Dendritic cell treated with granulocyte-macrophage colony-stimulating factor and Interleukin-4, amounts not matched to agents 40 ng/mL and 50 ng/mL, for 4 days (primary cell): Measurements from ENCODE around the gene IER5.

Source experiments
- H3K27ac Mint-ChIP-seq: one replicate; pipeline ENCODE4 v1.8.0; 2022; ENCODE audit warnings: mild to moderate bottlenecking, mixed read lengths
- H3K27me3 Mint-ChIP-seq: one replicate; pipeline ENCODE4 v1.8.0; 2022; ENCODE audit warnings: mild to moderate bottlenecking, mixed read lengths
- H3K36me3 Mint-ChIP-seq: one replicate; pipeline ENCODE4 v1.8.0; 2022; ENCODE audit warnings: low read depth, mixed read lengths
- H3K4me1 Mint-ChIP-seq: one replicate; pipeline ENCODE4 v1.8.0; 2022; ENCODE audit warnings: low read depth, mixed read lengths
- H3K4me3 Mint-ChIP-seq: one replicate; pipeline ENCODE4 v1.8.0; 2022; ENCODE audit warnings: mild to moderate bottlenecking, moderate library complexity, mixed read lengths
- H3K9me3 Mint-ChIP-seq: one replicate; pipeline ENCODE4 v1.8.0; 2022; ENCODE audit warnings: mixed read lengths
- intact Hi-C: fragments of 100-400 bp; cut with micrococcal nuclease; formaldehyde crosslinking; loops from one replicate; pipeline ENCODE4 v1.15.0; 2022

The IER5 gene

DNA sequence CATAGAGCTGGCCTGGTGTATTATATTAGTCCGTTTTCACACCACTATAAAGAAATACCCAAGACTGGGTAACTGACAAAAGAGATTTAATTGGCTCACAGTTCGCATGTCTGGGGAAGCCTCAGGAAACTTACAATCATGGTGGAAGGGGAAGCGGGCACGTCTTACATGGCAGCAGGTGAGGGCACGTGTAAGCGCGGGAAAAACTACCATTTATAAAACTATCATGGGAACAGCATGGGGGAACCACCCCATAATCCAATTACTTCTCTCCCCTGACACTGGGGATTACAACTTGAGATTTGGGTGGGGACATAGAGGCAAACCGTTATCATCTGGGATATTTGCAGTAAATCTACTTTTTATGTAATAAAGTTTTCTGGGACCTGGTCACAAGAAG is 6.8 kb downstream of the IER5 start:
- H3K27ac Mint-ChIP-seq, result no peak overlapping the region
- H3K27me3 Mint-ChIP-seq, result peaks cover 5% of the 10 kb centered on the region
- H3K4me1 Mint-ChIP-seq, result peaks cover 90% of the 10 kb centered on the region

DNA sequence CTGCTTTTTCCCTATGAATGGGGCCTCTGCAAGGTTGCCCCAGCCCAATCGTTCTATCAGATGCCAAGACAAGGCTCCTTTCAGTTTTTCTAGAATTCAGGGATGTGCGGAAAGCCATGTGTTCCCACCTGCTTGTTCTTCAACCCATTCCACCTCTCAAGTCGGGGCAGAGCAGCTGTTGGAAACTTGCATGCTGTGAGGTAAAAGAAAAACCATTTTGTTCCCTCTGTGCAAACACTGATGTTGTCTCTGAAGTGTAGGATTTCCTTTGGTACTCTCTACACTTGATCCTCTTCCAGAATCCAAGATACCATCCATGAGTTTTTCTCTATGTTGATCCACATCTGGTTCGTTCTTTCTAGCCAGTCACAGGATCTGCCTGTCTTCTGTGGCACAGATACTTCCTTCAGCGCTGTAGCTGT is 7.3 kb downstream of the IER5 start:
- Mint-ChIP-seq H3K36me3 (peaks cover 49% of the 10 kb centered on the region), H3K4me3 (no peak overlapping the region), H3K27me3 (peaks cover 5% of the 10 kb centered on the region), H3K4me1 (peaks cover 95% of the 10 kb centered on the region), H3K27ac (peak overlapping the region; percentile 65), H3K9me3 (no peaks in the 10 kb centered on the region)
- intact Hi-C loops, result no loop called here

More for the DNA sequence above, 6.8 kb downstream of the IER5 start:
- Mint-ChIP-seq H3K4me3 (no peak overlapping the region), H3K36me3 (peaks cover 54% of the 10 kb centered on the region), H3K9me3 (no peaks in the 10 kb centered on the region)
- intact Hi-C loops, result no loop called here

DNA sequence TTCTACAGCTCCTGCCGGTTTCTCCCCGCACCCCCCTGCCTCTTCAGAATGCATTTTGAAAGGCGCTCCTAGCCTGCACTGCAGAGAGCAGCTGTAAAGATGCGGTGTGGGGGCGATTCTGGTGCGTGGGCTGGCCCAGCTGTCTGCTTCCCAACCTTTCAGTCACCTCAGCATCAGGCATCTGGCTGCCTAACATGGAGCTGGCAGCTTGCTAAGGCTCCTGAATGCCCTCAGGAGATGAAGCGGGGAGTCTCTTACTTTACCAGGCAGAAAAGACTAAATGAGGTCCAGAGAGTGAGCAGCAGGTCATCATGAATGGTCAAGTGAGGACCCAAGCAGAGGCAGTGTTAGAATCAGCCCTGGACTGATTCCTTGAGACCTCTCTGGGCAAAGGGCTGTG is 8.7 kb downstream of the IER5 start:
- peaks cover 5% of the 10 kb centered on the region for H3K27me3 Mint-ChIP-seq
- peaks cover 95% of the 10 kb centered on the region for H3K4me1 Mint-ChIP-seq
- no peaks in the 10 kb centered on the region for H3K9me3 Mint-ChIP-seq
- no peak overlapping the region for H3K4me3 Mint-ChIP-seq
- intact Hi-C loops, result no loop called here
- H3K36me3 Mint-ChIP-seq, result peaks cover 34% of the 10 kb centered on the region
- no peak overlapping the region for H3K27ac Mint-ChIP-seq

DNA sequence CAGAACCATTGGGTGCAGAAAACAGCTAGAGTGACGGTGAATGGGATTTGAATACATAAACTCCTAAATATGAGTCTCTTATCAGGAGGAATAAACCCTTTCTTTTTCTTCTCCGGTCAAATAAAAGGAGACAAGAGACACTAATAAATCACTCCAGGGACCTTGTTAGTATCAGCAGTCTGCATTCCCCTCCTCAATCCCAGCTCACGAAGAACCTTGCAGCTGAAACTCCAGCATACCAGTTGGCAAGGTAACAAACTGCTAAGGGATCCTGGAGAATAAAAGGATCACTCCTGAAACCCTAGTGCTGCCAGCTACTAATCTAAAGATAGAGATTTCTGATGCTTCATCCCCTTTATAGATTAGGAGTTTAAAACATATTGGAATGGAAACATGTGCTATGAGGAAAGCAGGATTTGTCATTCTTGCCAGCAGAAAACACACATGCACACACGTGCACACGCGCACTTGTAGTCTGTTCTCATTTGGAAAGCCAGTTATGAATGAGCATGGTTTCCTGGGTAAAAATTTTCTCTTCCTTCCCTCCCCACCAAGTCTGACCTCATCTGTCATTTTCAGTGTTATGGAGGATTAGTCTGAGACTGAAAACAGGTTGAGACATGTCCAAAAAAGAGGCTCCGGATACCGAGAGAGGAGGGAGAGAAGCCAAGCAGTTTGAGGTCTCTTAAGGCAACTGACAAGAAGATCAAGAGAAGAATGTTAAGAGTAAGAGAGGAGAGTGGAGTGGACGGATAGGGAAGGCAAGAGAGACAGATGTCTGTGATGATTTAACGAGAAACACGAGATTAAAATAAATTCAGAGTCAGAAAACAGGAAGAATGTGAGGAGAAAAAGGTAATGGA is 10.9 kb downstream of the IER5 start:
- H3K36me3 Mint-ChIP-seq, result peaks cover 12% of the 10 kb centered on the region
- H3K9me3 Mint-ChIP-seq, result no peaks in the 10 kb centered on the region
- H3K27ac Mint-ChIP-seq, result peak overlapping the region; percentile 46
- H3K4me3 Mint-ChIP-seq, result no peak overlapping the region
- intact Hi-C loops, result no loop called here
- peaks cover 5% of the 10 kb centered on the region for H3K27me3 Mint-ChIP-seq
- peaks cover 97% of the 10 kb centered on the region for H3K4me1 Mint-ChIP-seq

DNA sequence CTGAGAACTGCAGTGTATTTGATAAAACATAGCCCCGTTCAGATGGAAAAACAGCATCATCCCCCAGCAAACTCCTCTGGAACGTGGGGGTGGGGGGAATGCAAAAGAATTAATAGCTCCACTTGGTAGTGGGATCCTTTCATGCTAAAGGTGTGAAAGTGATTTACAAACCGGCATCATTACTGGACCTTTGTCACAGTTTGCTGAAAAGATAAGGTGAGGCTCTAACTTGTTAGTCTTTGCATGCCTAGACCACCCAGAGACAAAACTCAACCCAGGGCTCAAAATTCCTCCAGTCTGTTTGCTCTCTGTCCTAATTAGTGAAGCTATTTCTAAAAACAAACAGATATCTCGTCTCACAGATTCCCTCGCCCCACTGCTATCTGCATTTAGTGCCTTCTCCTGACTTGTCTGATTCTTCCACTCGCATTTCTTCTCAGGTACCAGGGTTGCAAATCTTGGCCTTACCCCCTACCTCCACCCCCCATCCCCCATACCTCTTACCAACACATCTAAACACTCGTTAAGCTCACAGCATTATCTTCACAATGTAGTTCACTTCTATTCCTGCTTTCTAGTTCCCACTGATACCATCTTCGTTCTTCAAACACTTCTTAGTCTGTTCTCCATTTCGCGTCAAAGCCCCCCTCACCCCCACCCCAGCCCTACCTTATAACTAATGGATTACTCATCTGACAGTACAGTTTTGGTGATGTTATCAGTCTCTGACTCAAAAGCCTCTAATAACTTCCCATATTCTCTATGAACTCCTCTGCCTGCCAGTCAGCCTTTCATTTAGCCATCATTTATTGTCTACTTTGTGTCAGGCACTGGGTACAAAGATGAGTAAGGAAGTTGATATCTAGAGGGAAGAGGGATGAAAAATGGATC is 11.8 kb downstream of the IER5 start:
- Mint-ChIP-seq H3K27me3 (peaks cover 5% of the 10 kb centered on the region), H3K4me3 (no peak overlapping the region), H3K36me3 (peaks cover 4% of the 10 kb centered on the region), H3K4me1 (peaks cover 92% of the 10 kb centered on the region), H3K27ac (peak overlapping the region; percentile 46), H3K9me3 (no peaks in the 10 kb centered on the region)
- intact Hi-C loops, result no loop called here

DNA sequence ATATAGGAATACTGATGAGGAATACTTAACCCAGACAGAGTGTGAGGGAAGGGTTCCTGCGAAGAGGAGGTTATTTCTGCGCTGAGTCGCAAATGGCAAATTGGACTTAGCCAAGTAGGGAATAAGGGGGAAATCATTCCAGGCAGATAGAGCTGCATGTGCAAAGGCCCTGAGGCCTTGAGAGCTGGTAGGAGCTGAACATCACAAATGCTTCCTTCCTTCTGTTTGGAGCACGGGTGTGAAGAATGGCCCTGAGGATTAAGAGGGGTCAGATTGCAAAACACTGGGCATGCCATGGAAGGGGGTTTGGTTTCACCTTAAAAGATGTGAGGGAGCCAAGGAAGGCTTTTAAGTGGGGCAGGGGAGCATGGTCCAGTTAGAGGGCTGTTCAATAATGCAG is 12.4 kb downstream of the IER5 start:
- Mint-ChIP-seq H3K36me3 (no peaks in the 10 kb centered on the region), H3K4me1 (peaks cover 90% of the 10 kb centered on the region), H3K4me3 (no peak overlapping the region), H3K27me3 (peaks cover 8% of the 10 kb centered on the region), H3K9me3 (no peaks in the 10 kb centered on the region), H3K27ac (peak overlapping the region; percentile 31)
- intact Hi-C loops, result no loop called here

DNA sequence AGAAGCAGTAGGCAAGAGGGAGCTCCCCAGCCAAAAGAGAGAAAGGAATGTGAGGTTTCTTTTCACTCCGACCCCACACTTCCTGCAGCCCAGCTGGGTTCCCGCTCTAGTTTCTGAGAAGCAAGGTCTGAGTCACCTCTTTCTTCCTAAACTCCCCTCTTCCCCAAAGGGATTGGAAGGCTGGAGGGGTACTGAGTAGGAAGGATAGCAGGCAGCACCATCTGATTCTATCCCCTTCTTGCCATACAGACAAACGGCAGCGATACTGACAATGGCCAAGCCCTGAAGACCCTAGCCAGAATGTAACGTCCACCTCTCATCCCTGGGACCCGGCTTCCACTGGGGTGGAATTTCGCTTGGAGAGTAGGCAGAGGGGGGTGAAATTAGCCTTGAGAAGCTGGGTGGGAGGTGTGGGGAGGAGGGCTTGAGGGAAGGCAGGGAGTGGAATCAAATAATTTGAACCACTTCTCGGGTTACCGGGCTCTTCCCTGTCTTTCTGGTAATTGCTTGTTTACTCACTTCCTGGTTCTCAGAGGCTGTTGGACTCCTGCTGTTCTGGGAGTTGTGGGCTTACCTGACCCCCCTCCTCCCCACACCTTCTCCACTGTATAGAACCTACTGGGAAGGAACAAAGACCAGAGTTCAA is 13.2 kb downstream of the IER5 start:
- peaks cover 90% of the 10 kb centered on the region for H3K4me1 Mint-ChIP-seq
- peaks cover 12% of the 10 kb centered on the region for H3K27me3 Mint-ChIP-seq
- no peaks in the 10 kb centered on the region for H3K9me3 Mint-ChIP-seq
- intact Hi-C loops, result no loop called here
- no peak overlapping the region for H3K4me3 Mint-ChIP-seq
- peak overlapping the region; percentile 31 for H3K27ac Mint-ChIP-seq
- no peaks in the 10 kb centered on the region for H3K36me3 Mint-ChIP-seq

DNA sequence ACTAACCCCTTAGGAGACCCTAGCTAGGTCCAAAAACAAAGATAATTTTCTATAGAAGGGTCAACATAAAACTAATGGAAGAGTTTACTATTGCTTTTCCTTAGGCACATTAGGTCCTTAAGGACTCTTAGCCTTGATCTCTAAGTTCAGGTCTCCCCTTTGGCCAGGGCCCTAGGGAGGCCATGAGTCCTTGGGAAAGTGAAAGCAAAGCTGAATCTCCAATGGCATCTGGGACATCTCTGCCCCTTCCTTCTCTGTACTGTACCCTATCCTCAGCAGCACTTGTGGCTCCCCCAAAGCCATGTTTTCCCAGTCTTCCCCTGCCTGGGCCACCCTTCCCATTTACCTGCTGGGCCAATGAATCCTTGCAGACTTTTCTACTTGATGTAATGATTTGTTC is 14.3 kb downstream of the IER5 start:
- Mint-ChIP-seq H3K27me3 (peaks cover 17% of the 10 kb centered on the region), H3K27ac (no peak overlapping the region), H3K9me3 (no peaks in the 10 kb centered on the region), H3K4me1 (peaks cover 91% of the 10 kb centered on the region), H3K36me3 (no peaks in the 10 kb centered on the region), H3K4me3 (no peak overlapping the region)
- intact Hi-C loops, result no loop called here

DNA sequence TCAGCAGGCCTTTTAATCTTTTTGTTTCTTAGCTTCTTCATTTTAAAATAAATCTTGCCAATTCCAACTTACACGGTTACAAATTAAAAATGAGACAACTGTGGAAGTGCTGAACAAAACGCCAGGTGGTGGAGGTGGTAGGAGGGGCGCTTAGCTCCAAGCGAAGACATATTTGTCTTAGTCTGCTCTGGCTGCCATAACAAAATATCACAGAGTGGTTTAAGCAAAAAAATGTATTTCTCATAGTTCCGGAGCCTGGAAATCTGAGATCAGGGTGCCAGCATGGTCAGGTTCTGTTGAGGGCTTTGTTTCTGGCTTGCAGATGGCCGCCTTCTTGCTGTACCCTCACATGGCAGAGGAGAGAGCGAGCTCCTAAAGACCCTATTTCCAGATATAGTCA is 14.9 kb downstream of the IER5 start:
- Mint-ChIP-seq H3K4me1 (peaks cover 87% of the 10 kb centered on the region), H3K27me3 (peaks cover 23% of the 10 kb centered on the region), H3K4me3 (no peak overlapping the region), H3K27ac (no peak overlapping the region), H3K9me3 (no peaks in the 10 kb centered on the region), H3K36me3 (no peaks in the 10 kb centered on the region)
- intact Hi-C loops, result no loop called here

DNA sequence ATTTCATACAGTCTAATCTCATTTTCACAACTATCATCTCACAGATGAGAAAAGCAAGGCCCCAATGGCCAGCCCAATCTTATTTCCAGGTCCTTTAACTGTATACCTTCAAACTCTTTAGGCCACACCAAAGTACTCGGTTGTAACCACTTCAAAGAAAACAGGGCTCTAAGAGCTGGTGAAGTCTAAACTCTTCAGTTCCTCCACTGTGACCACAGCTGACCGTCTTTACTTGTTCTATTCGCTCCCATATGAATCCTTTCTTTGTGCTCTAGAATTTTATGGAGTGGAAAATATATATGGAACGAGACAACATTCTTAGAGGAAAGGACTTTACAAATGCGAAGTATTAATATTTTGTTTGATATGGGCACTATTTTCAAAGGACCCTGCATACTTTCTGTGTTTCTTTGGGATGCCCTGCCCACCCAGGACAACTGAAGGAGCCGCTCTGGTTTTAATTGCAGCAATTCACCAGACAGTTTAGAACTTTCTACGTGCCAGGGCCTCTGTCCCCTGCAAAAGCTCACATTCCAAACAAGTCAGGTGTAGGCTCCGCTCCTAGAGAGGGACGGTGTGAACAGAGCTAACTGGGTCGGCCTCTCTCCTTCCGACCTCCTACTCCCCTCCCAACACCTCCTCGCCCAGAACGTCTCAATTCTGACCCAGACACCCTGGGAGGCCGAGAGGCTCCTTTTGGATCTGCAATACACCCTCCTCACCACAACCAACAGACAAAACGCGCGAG is 15.7 kb downstream of the IER5 start:
- Mint-ChIP-seq H3K36me3 (no peaks in the 10 kb centered on the region), H3K9me3 (no peaks in the 10 kb centered on the region), H3K4me1 (peaks cover 83% of the 10 kb centered on the region), H3K27me3 (peaks cover 25% of the 10 kb centered on the region), H3K4me3 (peak overlapping the region; percentile 78), H3K27ac (peak overlapping the region; percentile 83)
- intact Hi-C loops, result loop anchor here (2.0 kb wide), 1 partner anchor 13 kb away; no protein-coding TSS in a partner anchor

DNA sequence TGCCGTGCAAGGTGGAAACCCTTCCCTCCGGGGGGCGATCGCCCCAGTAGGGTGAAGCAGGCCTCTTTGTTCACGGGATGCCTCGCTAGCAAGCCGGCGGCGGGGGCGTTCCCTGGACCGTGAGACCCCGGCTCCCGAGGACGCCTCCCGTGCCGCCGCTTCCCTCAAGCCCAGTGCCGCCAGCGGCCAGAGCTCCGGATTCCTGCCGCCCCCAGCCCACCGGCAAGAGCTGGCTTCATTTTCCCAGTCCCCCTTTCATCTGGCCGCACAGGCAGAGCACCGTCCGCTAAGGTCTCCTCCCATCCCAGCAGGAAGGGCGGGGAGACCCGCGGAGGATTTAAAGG is 16.3 kb downstream of the IER5 start:
- Mint-ChIP-seq H3K27ac (peak overlapping the region; percentile 83), H3K36me3 (no peaks in the 10 kb centered on the region), H3K4me1 (peaks cover 78% of the 10 kb centered on the region), H3K27me3 (peaks cover 27% of the 10 kb centered on the region), H3K4me3 (peak overlapping the region; percentile 78), H3K9me3 (no peaks in the 10 kb centered on the region)
- intact Hi-C loops, result loop anchor here (1.0 to 2.0 kb wide), 2 partner anchors 14 to 31 kb away; no protein-coding TSS in a partner anchor

DNA sequence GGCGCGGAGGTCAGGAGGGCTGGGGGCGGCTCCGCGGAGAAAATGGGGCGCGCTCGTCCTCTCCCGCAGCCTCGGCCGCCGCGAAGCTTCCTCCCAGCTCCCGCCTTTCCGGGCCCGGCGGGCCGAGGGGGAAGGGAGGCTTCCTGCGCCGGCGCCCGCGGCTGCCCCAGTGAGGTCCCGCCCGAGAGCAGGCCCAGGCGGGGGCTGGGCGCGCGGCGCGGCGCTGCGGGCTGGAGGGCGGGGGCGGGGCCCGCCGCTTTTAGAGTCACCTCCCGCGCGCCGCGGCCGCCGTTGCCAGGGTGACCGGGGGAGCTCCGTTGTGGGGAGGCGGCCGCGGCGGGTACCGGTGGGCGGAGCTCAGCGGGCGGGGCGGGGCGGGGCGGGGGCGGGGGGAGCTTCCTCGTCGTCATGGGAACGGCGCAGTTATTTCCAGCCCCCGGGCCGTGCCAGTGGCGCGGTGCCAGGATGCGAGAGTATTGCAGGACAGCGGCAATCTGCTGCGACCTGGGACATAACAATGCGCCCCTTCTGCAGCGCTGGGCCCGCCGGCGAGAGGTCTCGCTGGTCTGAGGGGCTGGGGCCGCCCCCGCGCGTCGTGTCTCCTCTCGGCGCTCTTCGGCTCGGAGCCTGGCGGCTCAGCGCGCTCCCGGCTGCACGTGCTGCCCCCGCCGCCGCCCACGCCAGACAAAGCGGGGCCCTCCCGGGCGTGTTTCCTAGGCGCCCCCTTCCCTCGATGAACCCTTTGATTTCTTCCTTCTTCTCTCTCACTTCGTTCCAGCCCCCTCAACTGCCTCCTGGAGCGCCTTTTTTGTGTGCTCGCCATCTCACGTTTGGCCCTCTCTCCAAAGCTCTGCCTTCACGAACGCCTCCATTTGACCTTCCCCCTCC is 16.9 kb downstream of the IER5 start:
- peaks cover 72% of the 10 kb centered on the region for H3K4me1 Mint-ChIP-seq
- H3K27me3 Mint-ChIP-seq, result peaks cover 32% of the 10 kb centered on the region
- H3K4me3 Mint-ChIP-seq, result peak overlapping the region; percentile 78
- H3K27ac Mint-ChIP-seq, result peak overlapping the region; percentile 83
- no peaks in the 10 kb centered on the region for H3K36me3 Mint-ChIP-seq
- intact Hi-C loops, result loop anchor here (1.0 to 2.0 kb wide), 2 partner anchors 15 to 30 kb away; no protein-coding TSS in a partner anchor
- no peaks in the 10 kb centered on the region for H3K9me3 Mint-ChIP-seq

DNA sequence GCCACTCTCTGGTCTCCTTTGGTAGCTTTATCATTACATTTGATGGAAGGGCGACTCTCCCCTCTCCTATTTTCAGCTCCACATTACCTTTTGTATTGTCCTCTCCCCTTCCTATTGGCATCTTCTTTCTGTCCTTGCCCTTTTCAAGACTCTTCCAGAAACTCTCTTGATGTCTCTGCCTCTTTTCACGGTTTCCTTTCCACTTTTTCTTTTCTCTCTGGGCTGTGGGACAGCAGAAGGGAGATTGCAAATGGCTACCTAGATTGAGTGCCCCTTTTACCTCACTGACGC is 17.5 kb downstream of the IER5 start:
- H3K4me3 Mint-ChIP-seq, result peak overlapping the region; percentile 69
- H3K27ac Mint-ChIP-seq, result peak overlapping the region; percentile 63
- H3K9me3 Mint-ChIP-seq, result no peaks in the 10 kb centered on the region
- H3K36me3 Mint-ChIP-seq, result no peaks in the 10 kb centered on the region
- peaks cover 36% of the 10 kb centered on the region for H3K27me3 Mint-ChIP-seq
- H3K4me1 Mint-ChIP-seq, result peaks cover 70% of the 10 kb centered on the region
- intact Hi-C loops, result no loop called here
